Measurements from ENCODE around the gene CACNG4. TPM values are rescaled to one million over a fixed set of nuclear protein-coding genes. Genes with fewer than 3 reads are reported as not detected.

The CACNG4 gene
- total and polyA plus RNA-seq, 2 experiments from 2014 or later, result 1.6 to 4.1 TPM

DNA sequence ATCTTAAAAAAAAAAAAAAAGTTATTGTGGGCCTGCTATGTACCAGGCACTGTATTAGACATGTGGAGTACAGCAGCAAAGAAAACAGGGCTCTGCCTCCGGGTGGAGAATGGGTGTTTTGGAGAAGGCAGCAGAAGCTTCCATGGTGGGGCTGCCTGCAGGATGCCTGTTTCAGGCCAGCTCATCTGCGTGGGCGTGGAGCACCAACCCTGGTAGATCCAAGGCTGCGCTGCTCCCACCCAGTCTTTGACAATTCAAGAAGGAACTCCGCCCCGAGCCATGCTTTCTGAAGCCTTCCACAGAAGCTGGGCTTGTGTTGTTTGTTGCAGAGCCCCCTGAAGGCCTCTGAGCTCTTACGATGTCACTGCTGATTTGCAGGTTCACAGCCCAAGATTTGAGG lies 56.7 kb downstream of the CACNG4 start (continued):
- TF ChIP-seq, protein P1, sequence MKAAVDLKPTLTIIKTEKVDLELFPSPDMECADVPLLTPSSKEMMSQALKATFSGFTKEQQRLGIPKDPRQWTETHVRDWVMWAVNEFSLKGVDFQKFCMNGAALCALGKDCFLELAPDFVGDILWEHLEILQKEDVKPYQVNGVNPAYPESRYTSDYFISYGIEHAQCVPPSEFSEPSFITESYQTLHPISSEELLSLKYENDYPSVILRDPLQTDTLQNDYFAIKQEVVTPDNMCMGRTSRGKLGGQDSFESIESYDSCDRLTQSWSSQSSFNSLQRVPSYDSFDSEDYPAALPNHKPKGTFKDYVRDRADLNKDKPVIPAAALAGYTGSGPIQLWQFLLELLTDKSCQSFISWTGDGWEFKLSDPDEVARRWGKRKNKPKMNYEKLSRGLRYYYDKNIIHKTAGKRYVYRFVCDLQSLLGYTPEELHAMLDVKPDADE (IDR thresholded peaks at IDR 0.05), result no peak
- TF ChIP-seq EZH2 (IDR thresholded peaks at IDR 0.05; ENCODE audit: low read depth, unreplicated experiment) (no peak), POLR2AphosphoS5 (IDR thresholded peaks at IDR 0.05; ENCODE audit: low read depth) (no peak), NANOG (IDR thresholded peaks at IDR 0.05; ENCODE audit: borderline replicate concordance) (no peak), EZH2phosphoT487 (IDR thresholded peaks at IDR 0.05; ENCODE audit: unreplicated experiment) (no peak)
- TF ChIP-seq, protein P2, sequence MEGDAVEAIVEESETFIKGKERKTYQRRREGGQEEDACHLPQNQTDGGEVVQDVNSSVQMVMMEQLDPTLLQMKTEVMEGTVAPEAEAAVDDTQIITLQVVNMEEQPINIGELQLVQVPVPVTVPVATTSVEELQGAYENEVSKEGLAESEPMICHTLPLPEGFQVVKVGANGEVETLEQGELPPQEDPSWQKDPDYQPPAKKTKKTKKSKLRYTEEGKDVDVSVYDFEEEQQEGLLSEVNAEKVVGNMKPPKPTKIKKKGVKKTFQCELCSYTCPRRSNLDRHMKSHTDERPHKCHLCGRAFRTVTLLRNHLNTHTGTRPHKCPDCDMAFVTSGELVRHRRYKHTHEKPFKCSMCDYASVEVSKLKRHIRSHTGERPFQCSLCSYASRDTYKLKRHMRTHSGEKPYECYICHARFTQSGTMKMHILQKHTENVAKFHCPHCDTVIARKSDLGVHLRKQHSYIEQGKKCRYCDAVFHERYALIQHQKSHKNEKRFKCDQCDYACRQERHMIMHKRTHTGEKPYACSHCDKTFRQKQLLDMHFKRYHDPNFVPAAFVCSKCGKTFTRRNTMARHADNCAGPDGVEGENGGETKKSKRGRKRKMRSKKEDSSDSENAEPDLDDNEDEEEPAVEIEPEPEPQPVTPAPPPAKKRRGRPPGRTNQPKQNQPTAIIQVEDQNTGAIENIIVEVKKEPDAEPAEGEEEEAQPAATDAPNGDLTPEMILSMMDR (conservative IDR thresholded peaks at IDR 0.05; ENCODE audit: low read depth in 2 of 2), result no peak

DNA sequence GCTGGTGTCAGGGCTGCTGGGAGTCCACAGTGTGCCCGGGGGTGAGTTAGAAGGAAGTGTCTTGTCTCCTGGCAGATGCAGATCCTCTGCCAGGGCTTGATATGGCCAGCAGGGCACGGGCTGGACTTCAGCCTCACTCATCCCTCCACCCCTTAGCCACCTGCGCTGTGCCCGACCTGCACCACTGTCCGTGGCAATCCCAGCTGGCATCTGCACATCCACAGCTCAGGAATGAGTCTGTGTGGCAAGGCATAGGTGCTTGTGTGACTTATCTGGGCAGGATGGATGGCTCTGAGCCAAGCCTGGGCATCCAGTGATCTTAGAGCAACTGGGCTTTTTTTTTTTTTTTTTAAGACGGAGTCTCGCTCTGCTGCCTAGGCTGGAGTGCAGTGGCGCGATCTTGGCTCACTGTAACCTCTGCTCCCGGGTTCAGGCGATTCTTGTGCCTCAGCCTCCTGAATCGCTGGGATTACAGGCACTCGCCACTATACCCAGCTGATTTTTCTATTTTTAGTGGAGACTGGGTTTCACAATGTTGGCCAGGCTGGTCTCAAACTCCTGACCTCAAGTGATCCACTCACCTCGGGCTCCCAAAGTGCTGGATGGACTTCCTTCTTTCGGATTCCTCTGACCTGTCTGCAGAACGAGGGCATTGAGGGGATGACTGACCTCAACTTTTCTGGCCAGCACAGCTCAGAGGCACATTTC lies 57.4 kb downstream of the CACNG4 start:
- no peaks in the 10 kb centered on the region for H3K27me3 ChIP-seq (ENCODE audit: insufficient read depth)
- Mint-ChIP-seq H3K4me3 (no peak overlapping the region), H3K27ac (no peak overlapping the region), H3K27me3 (ENCODE audit: insufficient read depth, low read depth, poor library complexity) (peaks cover 11% of the 10 kb centered on the region), H3K9me3 (no peaks in the 10 kb centered on the region), H3K36me3 (ENCODE audit: low read depth) (no peaks in the 10 kb centered on the region), H3K4me1 (peaks cover 9% of the 10 kb centered on the region)
- no peak overlapping the region for H3K27ac ChIP-seq (ENCODE audit: low read depth)
- no peak overlapping the region for H3K4me2 ChIP-seq
- H2AFZ ChIP-seq, result no peak overlapping the region
- no peaks in the 10 kb centered on the region for H3K9me2 ChIP-seq (ENCODE audit: insufficient read depth)
- H3K79me2 ChIP-seq (replicated peaks; ENCODE audit: insufficient read depth), result no peaks in the 10 kb centered on the region
- H3F3A ChIP-seq (replicated peaks; ENCODE audit: low read depth), result no peaks in the 10 kb centered on the region
- DNase-seq (ENCODE audit: low spot score) (no peak), ATAC-seq (no peak)
- H3K4me3 ChIP-seq, result no peak overlapping the region
- H3K4me1 ChIP-seq (ENCODE audit: insufficient read depth), result no peaks in the 10 kb centered on the region
- no peaks in the 10 kb centered on the region for H4K20me1 ChIP-seq (replicated peaks; ENCODE audit: insufficient read depth)
- no peaks in the 10 kb centered on the region for H3K36me3 ChIP-seq (ENCODE audit: insufficient read depth)
- TF ChIP-seq, protein P3, sequence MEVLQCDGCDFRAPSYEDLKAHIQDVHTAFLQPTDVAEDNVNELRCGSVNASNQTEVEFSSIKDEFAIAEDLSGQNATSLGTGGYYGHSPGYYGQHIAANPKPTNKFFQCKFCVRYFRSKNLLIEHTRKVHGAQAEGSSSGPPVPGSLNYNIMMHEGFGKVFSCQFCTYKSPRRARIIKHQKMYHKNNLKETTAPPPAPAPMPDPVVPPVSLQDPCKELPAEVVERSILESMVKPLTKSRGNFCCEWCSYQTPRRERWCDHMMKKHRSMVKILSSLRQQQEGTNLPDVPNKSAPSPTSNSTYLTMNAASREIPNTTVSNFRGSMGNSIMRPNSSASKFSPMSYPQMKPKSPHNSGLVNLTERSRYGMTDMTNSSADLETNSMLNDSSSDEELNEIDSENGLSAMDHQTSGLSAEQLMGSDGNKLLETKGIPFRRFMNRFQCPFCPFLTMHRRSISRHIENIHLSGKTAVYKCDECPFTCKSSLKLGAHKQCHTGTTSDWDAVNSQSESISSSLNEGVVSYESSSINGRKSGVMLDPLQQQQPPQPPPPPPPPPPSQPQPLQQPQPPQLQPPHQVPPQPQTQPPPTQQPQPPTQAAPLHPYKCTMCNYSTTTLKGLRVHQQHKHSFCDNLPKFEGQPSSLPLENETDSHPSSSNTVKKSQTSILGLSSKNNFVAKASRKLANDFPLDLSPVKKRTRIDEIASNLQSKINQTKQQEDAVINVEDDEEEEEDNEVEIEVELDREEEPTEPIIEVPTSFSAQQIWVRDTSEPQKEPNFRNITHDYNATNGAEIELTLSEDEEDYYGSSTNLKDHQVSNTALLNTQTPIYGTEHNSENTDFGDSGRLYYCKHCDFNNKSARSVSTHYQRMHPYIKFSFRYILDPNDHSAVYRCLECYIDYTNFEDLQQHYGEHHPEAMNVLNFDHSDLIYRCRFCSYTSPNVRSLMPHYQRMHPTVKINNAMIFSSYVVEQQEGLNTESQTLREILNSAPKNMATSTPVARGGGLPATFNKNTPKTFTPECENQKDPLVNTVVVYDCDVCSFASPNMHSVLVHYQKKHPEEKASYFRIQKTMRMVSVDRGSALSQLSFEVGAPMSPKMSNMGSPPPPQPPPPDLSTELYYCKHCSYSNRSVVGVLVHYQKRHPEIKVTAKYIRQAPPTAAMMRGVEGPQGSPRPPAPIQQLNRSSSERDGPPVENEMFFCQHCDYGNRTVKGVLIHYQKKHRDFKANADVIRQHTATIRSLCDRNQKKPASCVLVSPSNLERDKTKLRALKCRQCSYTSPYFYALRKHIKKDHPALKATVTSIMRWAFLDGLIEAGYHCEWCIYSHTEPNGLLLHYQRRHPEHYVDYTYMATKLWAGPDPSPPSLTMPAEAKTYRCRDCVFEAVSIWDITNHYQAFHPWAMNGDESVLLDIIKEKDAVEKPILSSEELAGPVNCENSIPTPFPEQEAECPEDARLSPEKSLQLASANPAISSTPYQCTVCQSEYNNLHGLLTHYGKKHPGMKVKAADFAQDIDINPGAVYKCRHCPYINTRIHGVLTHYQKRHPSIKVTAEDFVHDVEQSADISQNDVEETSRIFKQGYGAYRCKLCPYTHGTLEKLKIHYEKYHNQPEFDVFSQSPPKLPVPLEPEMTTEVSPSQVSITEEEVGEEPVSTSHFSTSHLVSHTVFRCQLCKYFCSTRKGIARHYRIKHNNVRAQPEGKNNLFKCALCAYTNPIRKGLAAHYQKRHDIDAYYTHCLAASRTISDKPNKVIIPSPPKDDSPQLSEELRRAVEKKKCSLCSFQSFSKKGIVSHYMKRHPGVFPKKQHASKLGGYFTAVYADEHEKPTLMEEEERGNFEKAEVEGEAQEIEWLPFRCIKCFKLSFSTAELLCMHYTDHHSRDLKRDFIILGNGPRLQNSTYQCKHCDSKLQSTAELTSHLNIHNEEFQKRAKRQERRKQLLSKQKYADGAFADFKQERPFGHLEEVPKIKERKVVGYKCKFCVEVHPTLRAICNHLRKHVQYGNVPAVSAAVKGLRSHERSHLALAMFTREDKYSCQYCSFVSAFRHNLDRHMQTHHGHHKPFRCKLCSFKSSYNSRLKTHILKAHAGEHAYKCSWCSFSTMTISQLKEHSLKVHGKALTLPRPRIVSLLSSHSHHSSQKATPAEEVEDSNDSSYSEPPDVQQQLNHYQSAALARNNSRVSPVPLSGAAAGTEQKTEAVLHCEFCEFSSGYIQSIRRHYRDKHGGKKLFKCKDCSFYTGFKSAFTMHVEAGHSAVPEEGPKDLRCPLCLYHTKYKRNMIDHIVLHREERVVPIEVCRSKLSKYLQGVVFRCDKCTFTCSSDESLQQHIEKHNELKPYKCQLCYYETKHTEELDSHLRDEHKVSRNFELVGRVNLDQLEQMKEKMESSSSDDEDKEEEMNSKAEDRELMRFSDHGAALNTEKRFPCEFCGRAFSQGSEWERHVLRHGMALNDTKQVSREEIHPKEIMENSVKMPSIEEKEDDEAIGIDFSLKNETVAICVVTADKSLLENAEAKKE (CRISPR knock-in tag; IDR thresholded peaks at IDR 0.05), result no peak
- TF ChIP-seq CREB1 (CRISPR knock-in tag; IDR thresholded peaks at IDR 0.05; ENCODE audit: low read depth) (no peak), EZH2 (IDR thresholded peaks at IDR 0.05; ENCODE audit: low read depth, unreplicated experiment) (no peak), NANOG (IDR thresholded peaks at IDR 0.05; ENCODE audit: borderline replicate concordance) (no peak), ZNF114 (CRISPR knock-in tag; IDR thresholded peaks at IDR 0.05) (no peak)
- TF ChIP-seq, protein P4, sequence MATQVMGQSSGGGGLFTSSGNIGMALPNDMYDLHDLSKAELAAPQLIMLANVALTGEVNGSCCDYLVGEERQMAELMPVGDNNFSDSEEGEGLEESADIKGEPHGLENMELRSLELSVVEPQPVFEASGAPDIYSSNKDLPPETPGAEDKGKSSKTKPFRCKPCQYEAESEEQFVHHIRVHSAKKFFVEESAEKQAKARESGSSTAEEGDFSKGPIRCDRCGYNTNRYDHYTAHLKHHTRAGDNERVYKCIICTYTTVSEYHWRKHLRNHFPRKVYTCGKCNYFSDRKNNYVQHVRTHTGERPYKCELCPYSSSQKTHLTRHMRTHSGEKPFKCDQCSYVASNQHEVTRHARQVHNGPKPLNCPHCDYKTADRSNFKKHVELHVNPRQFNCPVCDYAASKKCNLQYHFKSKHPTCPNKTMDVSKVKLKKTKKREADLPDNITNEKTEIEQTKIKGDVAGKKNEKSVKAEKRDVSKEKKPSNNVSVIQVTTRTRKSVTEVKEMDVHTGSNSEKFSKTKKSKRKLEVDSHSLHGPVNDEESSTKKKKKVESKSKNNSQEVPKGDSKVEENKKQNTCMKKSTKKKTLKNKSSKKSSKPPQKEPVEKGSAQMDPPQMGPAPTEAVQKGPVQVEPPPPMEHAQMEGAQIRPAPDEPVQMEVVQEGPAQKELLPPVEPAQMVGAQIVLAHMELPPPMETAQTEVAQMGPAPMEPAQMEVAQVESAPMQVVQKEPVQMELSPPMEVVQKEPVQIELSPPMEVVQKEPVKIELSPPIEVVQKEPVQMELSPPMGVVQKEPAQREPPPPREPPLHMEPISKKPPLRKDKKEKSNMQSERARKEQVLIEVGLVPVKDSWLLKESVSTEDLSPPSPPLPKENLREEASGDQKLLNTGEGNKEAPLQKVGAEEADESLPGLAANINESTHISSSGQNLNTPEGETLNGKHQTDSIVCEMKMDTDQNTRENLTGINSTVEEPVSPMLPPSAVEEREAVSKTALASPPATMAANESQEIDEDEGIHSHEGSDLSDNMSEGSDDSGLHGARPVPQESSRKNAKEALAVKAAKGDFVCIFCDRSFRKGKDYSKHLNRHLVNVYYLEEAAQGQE (IDR thresholded peaks at IDR 0.05; ENCODE audit: unreplicated experiment), result no peak
- TF ChIP-seq, protein P1 (IDR thresholded peaks at IDR 0.05), result no peak

Measured in GM23338 (cell line).